WI38 (cell line): ENCODE data around the gene LSS.
"Not testable (repeated sequence)": the region's sequence is repeated elsewhere in the genome, so short reads cannot be mapped to it uniquely, and the experiment has no call there.

Source experiments
- H3K4me3 ChIP-seq: 2 replicates; pipeline ENCODE4 v1.5.1; 2011; ENCODE audit warnings: low read depth, mild to moderate bottlenecking, control low read depth, low read length
- CTCF ChIP-seq: IDR thresholded peaks from 2 replicates; pipeline ENCODE4 v1.5.1; 2012; ENCODE audit warnings: low read depth, mild to moderate bottlenecking, control low read depth, low read length

The LSS gene

GRCh38 chr21:46171996-46172862 lies 56.3 kb downstream of the LSS start:
- no peak for TF ChIP-seq CTCF
- H3K4me3 ChIP-seq = no peak overlapping the region

- no peak overlapping the region for H3K4me3 ChIP-seq
- TF ChIP-seq CTCF = no peak
These were observed 57.0 kb downstream of the LSS start for GRCh38 chr21:46171585-46171984.

- not testable (repeated sequence) for H3K4me3 ChIP-seq
These were observed 58.0 kb downstream of the LSS start for GRCh38 chr21:46170436-46171193.

- TF ChIP-seq CTCF = no peak
- H3K4me3 ChIP-seq = no peak overlapping the region
These were observed 59.8 kb downstream of the LSS start for GRCh38 chr21:46168659-46169386.

GRCh38 chr21:46168238-46168637 lies 60.3 kb downstream of the LSS start:
- H3K4me3 ChIP-seq = no peak overlapping the region

GRCh38 chr21:46165098-46165497 lies 63.5 kb downstream of the LSS start:
- no peak for TF ChIP-seq CTCF
- H3K4me3 ChIP-seq = no peak overlapping the region

More at GRCh38 chr21:46168238-46168637, 60.3 kb downstream of the LSS start:
- TF ChIP-seq CTCF = no peak

GRCh38 chr21:46163380-46163779 lies 65.2 kb downstream of the LSS start:
- no peak for TF ChIP-seq CTCF
- H3K4me3 ChIP-seq = no peak overlapping the region
